ENCODE measurements around the gene PAQR6. TPM values are rescaled to one million over a fixed set of nuclear protein-coding genes. Genes with fewer than 3 reads are reported as not detected.

PAQR6 gene
- total RNA-seq, 2 experiments from 2014 or later: 6.2 to 7.3 TPM

GRCh38 chr1:156260896-156261295 lies 13.0 kb upstream of the PAQR6 start:
- Mint-ChIP-seq H3K27me3 (no peaks in the 10 kb centered on the region), H3K4me3 (no peak overlapping the region), H3K9me3 (no peaks in the 10 kb centered on the region), H3K36me3 (ENCODE audit: low read depth) (peaks cover 66% of the 10 kb centered on the region), H3K4me1 (peaks cover 14% of the 10 kb centered on the region), H3K27ac (no peak overlapping the region)
- CTCF ChIA-PET: interaction anchor here (1.2 to 1.5 kb wide), 3 partner anchors 10 to 125 kb away, joined by 3 to 5 read pairs (median 4); no protein-coding TSS in a partner anchor
- no peak for DNase-seq
- POLR2A ChIA-PET: no interaction called here

- Mint-ChIP-seq H3K9me3 (no peaks in the 10 kb centered on the region), H3K4me3 (no peak overlapping the region), H3K27me3 (no peaks in the 10 kb centered on the region), H3K27ac (peak overlapping the region; percentile 20), H3K4me1 (peaks cover 14% of the 10 kb centered on the region), H3K36me3 (ENCODE audit: low read depth) (peaks cover 58% of the 10 kb centered on the region)
- ChIA-PET POLR2A (no interaction called here), CTCF (interaction anchor here (0.9 to 1.8 kb wide), 6 partner anchors 8 to 124 kb away, joined by 3 to 8 read pairs (median 4); partner anchors contain the start of gene GLMP)
- no peak for DNase-seq
These were observed 11.9 kb upstream of the PAQR6 start for GRCh38 chr1:156259805-156260204.

DNA sequence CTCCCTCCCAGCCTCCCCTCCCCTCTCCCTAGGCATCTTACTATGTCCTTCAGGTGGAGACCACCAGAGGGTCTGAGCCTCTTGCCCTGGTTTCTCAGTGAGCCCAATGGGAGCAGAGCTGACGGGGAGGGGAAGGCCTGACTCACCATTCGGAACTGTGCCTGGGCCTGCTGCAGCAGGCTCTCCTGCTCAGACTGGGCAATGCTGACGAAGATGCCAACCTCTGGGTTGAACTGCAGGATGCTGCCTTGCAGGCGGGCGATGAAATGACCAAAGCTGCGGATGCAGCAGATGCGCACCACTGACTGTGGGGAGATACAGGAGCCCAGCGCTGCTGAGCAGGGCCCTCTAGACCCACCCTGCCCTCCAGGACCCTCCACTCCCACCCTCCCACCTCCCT lies 11.0 kb upstream of the PAQR6 start:
- Mint-ChIP-seq H3K4me3 (no peak overlapping the region), H3K4me1 (peaks cover 14% of the 10 kb centered on the region), H3K27me3 (no peaks in the 10 kb centered on the region), H3K36me3 (ENCODE audit: low read depth) (peaks cover 55% of the 10 kb centered on the region), H3K27ac (no peak overlapping the region), H3K9me3 (no peaks in the 10 kb centered on the region)
- ChIA-PET CTCF (interaction anchor here (1.3 to 1.8 kb wide), 2 partner anchors 13 to 34 kb away, joined by 4 to 8 read pairs; no protein-coding TSS in a partner anchor), POLR2A (no interaction called here)
- no peak for DNase-seq

DNA sequence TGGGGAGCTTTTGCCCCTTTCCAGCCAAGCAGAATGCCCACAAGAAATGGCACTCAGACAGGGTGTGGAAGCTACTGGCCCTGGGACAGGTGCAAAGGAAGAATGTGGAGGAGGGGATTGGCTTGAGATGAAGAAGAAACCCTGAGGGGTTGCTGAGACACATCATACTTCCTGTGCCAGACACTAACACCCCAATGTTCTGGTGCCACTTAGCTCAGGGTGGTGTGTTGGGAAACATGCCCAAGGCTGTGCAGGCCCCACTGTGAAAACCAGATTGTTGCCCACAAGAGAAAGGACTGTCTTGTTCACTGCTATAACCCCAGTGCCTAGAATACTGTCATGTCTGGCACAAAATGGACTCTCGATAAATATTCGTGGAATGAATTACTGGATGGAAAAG lies 9.9 kb upstream of the PAQR6 start:
- H3K9me3 Mint-ChIP-seq: no peaks in the 10 kb centered on the region
- H3K27ac Mint-ChIP-seq: no peak overlapping the region
- peaks cover 14% of the 10 kb centered on the region for H3K4me1 Mint-ChIP-seq
- no peak for DNase-seq
- no peaks in the 10 kb centered on the region for H3K27me3 Mint-ChIP-seq
- ChIA-PET CTCF (interaction anchor here (1.3 kb wide), 1 partner anchor 33 kb away, joined by 3 read pairs; no protein-coding TSS in a partner anchor), POLR2A (no interaction called here)
- no peak overlapping the region for H3K4me3 Mint-ChIP-seq
- H3K36me3 Mint-ChIP-seq (ENCODE audit: low read depth): peaks cover 55% of the 10 kb centered on the region

DNA sequence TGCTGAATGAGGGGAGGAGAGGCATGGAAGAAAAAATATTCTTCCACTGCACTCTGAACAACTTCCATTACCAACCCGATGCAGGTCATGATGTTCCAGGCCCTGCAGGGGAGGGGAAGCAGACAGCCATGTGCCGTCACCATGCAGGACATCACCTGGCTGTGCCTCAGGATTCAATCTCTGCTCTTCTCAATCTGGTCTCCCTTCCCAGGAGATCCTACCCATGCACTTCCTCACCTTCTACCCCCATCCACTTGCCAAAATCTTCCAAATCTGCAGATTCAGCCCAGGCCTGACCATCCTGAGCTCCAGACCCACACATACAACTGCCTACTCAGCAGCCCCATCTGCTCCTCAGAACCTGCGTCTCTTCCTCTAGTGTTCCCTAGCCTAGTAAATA lies 5.8 kb upstream of the PAQR6 start:
- H3K27me3 Mint-ChIP-seq: no peaks in the 10 kb centered on the region
- H3K4me1 Mint-ChIP-seq: peaks cover 31% of the 10 kb centered on the region
- POLR2A ChIA-PET: no interaction called here
- no peak for DNase-seq
- CTCF ChIA-PET: interaction anchor here (0.7 to 1.6 kb wide), 2 partner anchors 15 to 26 kb away, joined by 3 read pairs; no protein-coding TSS in a partner anchor
- H3K27ac Mint-ChIP-seq: no peak overlapping the region
- peaks cover 49% of the 10 kb centered on the region for H3K36me3 Mint-ChIP-seq (ENCODE audit: low read depth)
- no peak overlapping the region for H3K4me3 Mint-ChIP-seq
- no peaks in the 10 kb centered on the region for H3K9me3 Mint-ChIP-seq

DNA sequence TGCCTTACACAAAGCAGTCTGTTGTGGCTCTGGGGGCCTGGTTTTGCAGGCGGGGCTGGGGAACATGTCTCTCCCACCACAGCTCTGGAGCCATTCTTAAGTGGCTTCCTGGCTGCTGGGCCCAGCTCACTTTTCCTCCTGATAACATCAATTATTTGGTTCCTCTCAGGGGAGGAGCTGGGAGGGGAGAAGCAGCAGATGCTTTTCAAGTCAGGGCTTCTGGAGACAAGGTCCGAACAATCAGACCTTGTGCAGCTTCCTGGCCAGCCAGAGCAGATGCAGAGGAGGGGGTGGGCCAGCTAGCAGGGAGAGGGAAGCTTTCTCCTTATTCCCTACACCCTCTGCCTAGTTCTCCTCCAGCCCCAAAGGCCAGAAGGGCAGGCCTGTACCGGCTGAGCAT lies 3.7 kb upstream of the PAQR6 start:
- Mint-ChIP-seq H3K27ac (peak overlapping the region; percentile 46), H3K36me3 (ENCODE audit: low read depth) (peaks cover 33% of the 10 kb centered on the region), H3K9me3 (no peaks in the 10 kb centered on the region), H3K4me1 (peaks cover 19% of the 10 kb centered on the region), H3K4me3 (no peak overlapping the region), H3K27me3 (no peaks in the 10 kb centered on the region)
- CTCF ChIA-PET: interaction anchor here (0.9 to 1.7 kb wide), 8 partner anchors 8 to 155 kb away, joined by 3 to 10 read pairs (median 5); no protein-coding TSS in a partner anchor
- POLR2A ChIA-PET: no interaction called here
- no peak for DNase-seq

GRCh38 chr1:156249593-156249992 lies 1.7 kb upstream of the PAQR6 start:
- Mint-ChIP-seq H3K27me3 (no peaks in the 10 kb centered on the region), H3K27ac (no peak overlapping the region), H3K36me3 (ENCODE audit: low read depth) (peaks cover 26% of the 10 kb centered on the region), H3K4me1 (peaks cover 31% of the 10 kb centered on the region), H3K4me3 (no peak overlapping the region), H3K9me3 (no peaks in the 10 kb centered on the region)
- DNase-seq: no peak
- POLR2A ChIA-PET: no interaction called here
- CTCF ChIA-PET: interaction anchor here (0.6 kb wide), 1 partner anchor 15 kb away, joined by 3 read pairs; no protein-coding TSS in a partner anchor

DNA sequence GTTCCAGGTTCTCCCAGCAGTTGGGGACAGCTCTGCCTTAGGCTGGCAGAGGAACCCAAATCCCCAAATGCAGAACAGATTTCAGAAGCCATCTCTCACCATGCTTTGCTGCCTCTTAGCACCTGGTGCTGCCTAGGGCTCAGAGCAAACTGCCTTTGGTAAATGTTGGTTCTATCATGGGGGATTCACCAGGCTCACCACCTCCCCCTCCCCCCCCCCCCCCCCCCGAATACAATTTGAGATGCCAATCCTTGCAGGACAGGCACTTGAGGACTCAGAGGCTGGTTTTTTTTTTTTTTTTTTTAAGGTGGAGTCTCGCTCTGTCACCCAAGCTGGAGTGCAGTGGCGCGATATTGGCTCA lies 447 bp upstream of the PAQR6 start:
- Mint-ChIP-seq H3K27ac (peak overlapping the region; percentile 31), H3K4me1 (peaks cover 35% of the 10 kb centered on the region), H3K36me3 (ENCODE audit: low read depth) (peaks cover 18% of the 10 kb centered on the region), H3K27me3 (no peaks in the 10 kb centered on the region), H3K4me3 (no peak overlapping the region), H3K9me3 (no peaks in the 10 kb centered on the region)
- CTCF ChIA-PET: interaction anchor here (1.1 to 4.7 kb wide), 3 partner anchors 15 to 151 kb away, joined by 3 to 21 read pairs (median 4); no protein-coding TSS in a partner anchor
- no peak for DNase-seq
- POLR2A ChIA-PET: no interaction called here

DNA sequence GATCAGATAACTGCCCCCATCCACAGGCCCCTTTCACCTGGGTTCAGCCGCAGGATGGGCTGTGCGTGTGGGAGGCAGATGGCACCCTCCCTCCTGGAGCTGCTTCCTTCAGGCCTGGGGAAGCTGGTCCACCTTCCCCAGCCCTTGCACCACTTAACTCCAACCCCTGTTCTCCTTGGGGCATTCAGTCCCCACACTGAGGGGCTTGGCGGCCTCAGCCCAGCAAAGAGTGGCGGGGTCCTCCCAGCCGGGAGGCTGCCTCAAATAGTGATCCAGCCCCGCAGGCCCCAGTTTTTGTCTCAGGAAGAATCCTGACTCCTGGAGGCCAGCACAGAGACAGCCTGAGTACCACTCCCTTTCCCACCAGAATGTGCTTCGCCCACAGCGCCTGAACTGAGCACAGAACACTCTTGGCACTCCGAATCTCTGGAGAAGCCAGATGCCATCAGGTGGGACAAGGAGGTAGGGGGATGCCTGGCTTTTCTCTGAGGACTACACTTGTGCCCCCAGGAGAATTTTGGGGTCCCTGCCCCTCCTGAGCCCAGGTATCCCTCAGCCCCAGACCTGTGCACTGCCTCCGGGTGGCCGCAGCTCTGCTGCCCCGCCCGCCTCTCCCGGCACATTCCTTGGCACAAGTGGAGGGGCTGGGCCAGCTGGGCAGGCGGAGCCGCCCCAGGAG lies 936 bp downstream of the PAQR6 start:
- H3K9me3 Mint-ChIP-seq: no peaks in the 10 kb centered on the region

DNA sequence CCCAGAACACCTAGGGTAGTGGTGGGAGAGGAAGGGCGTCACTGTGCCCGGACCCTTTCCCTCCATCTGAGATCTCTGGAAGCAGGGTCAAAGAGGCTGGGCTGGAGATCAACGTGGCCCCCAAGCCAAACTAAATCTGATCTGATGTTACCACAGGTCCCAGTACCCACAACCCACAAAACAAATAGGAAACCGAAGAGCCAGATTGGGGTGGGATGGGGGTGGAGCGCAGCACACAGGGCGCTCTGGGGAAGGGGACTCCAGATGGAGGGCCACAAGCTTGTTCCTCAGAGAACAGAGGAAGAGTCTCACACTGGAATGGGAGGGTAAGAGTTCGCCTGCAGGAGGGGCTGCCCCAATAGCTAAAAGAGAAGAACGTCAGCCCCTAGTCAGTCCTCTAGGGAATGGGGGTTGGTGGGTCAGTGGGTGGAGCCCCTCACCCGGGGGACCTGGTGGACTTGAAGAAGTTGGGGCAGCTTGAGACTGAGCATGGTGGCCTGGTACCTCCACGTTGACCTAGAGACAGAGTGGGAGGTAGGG lies 1.5 kb downstream of the PAQR6 start:
- H3K27me3 Mint-ChIP-seq: no peaks in the 10 kb centered on the region
- ChIA-PET CTCF (interaction anchor here (0.9 to 4.7 kb wide), 10 partner anchors 13 to 200 kb away, joined by 3 to 21 read pairs (median 4); no protein-coding TSS in a partner anchor), POLR2A (no interaction called here)
- H3K9me3 Mint-ChIP-seq: no peaks in the 10 kb centered on the region
- H3K36me3 Mint-ChIP-seq (ENCODE audit: low read depth): peaks cover 10% of the 10 kb centered on the region
- peak overlapping the region; percentile 65 for H3K27ac Mint-ChIP-seq
- H3K4me3 Mint-ChIP-seq: no peak overlapping the region
- H3K4me1 Mint-ChIP-seq: peaks cover 20% of the 10 kb centered on the region
- DNase-seq: no peak

More for the DNA sequence above, 936 bp downstream of the PAQR6 start:
- H3K27me3 Mint-ChIP-seq: no peaks in the 10 kb centered on the region
- peaks cover 26% of the 10 kb centered on the region for H3K4me1 Mint-ChIP-seq
- H3K4me3 Mint-ChIP-seq: no peak overlapping the region
- H3K36me3 Mint-ChIP-seq (ENCODE audit: low read depth): peaks cover 10% of the 10 kb centered on the region
- POLR2A ChIA-PET: no interaction called here
- CTCF ChIA-PET: interaction anchor here (0.6 to 4.7 kb wide), 9 partner anchors 12 to 199 kb away, joined by 3 to 21 read pairs (median 4); no protein-coding TSS in a partner anchor
- DNase-seq: no peak
- no peak overlapping the region for H3K27ac Mint-ChIP-seq

GRCh38 chr1:156245451-156246232 lies 2.2 kb downstream of the PAQR6 start:
- H3K4me3 Mint-ChIP-seq: peak overlapping the region; percentile 67
- H3K27ac Mint-ChIP-seq: peak overlapping the region; percentile 83
- H3K9me3 Mint-ChIP-seq: no peaks in the 10 kb centered on the region
- POLR2A ChIA-PET: no interaction called here
- H3K36me3 Mint-ChIP-seq (ENCODE audit: low read depth): peaks cover 9% of the 10 kb centered on the region
- DNase-seq: peak; percentile 57
- CTCF ChIA-PET: interaction anchor here (0.9 to 4.7 kb wide), 11 partner anchors 14 to 200 kb away, joined by 3 to 21 read pairs (median 3); no protein-coding TSS in a partner anchor
- peaks cover 18% of the 10 kb centered on the region for H3K4me1 Mint-ChIP-seq
- H3K27me3 Mint-ChIP-seq: no peaks in the 10 kb centered on the region

- H3K27me3 Mint-ChIP-seq: no peaks in the 10 kb centered on the region
- ChIA-PET CTCF (interaction anchor here (0.7 to 4.7 kb wide), 3 partner anchors 12 to 21 kb away, joined by 3 to 21 read pairs (median 3); no protein-coding TSS in a partner anchor), POLR2A (no interaction called here)
- H3K4me3 Mint-ChIP-seq: peak overlapping the region; percentile 67
- peaks cover 18% of the 10 kb centered on the region for H3K4me1 Mint-ChIP-seq
- H3K36me3 Mint-ChIP-seq (ENCODE audit: low read depth): peaks cover 7% of the 10 kb centered on the region
- no peak for DNase-seq
- H3K9me3 Mint-ChIP-seq: no peaks in the 10 kb centered on the region
- H3K27ac Mint-ChIP-seq: peak overlapping the region; percentile 83
These were observed 3.1 kb downstream of the PAQR6 start for GRCh38 chr1:156244712-156245111.
